GM23338 (cell line): ENCODE measurements around the gene THEM5. TPM values are rescaled to one million over a fixed set of nuclear protein-coding genes. Genes with fewer than 3 reads are reported as not detected.
A peak's percentile ranks its signal among the peaks of the same experiment; 100 is the strongest.

Experiments
- ATAC-seq: fragments of 200-7000 bp; cut with Tn5 transposase; 3 replicates; pipeline ENCODE4 v1.9.1; 2020
- DNase-seq: peaks from one replicate; pipeline ENCODE4 v3.0.0-alpha.2; 2015; ENCODE audit warnings: low spot score
- H2AFZ ChIP-seq: fragments of 200-600 bp; sonication (generic); 2 replicates; pipeline ENCODE4 v1.8.0; 2016; ENCODE audit warnings: antibody characterized with exemption, mild to moderate bottlenecking, moderate library complexity
- H3F3A ChIP-seq: fragments of 200-600 bp; sonication (generic); replicated peaks from 2 replicates; pipeline ENCODE4 v1.8.0; 2017; ENCODE audit warnings: antibody characterized with exemption, mixed run types, low read depth
- H3K27ac ChIP-seq: fragments of 200-600 bp; sonication (generic); 2 replicates; pipeline ENCODE4 v1.6.1; 2016; ENCODE audit warnings: low read depth
- H3K27me3 ChIP-seq: fragments of 200-600 bp; sonication (generic); 2 replicates; pipeline ENCODE4 v1.8.0; 2016; ENCODE audit warnings: mild to moderate bottlenecking, mixed run types, moderate library complexity; ENCODE audit not compliant: insufficient read depth
- H3K36me3 ChIP-seq: fragments of 200-600 bp; sonication (generic); 2 replicates; pipeline ENCODE4 v1.8.0; 2016; ENCODE audit warnings: mild to moderate bottlenecking; ENCODE audit not compliant: insufficient read depth
- H3K4me1 ChIP-seq: fragments of 200-600 bp; sonication (generic); 2 replicates; pipeline ENCODE4 v1.8.0; 2016; ENCODE audit warnings: mild to moderate bottlenecking, moderate library complexity; ENCODE audit not compliant: insufficient read depth
- H3K4me2 ChIP-seq: fragments of 200-600 bp; sonication (generic); 2 replicates; pipeline ENCODE4 v1.7.1; 2017; ENCODE audit warnings: mixed run types
- H3K4me3 ChIP-seq: fragments of 200-600 bp; sonication (generic); 2 replicates; pipeline ENCODE4 v1.6.1; 2016; ENCODE audit warnings: mixed run types
- H3K79me2 ChIP-seq: fragments of 200-600 bp; sonication (generic); replicated peaks from 2 replicates; pipeline ENCODE4 v1.8.0; 2017; ENCODE audit warnings: mild to moderate bottlenecking; ENCODE audit not compliant: insufficient read depth
- H3K9me2 ChIP-seq: fragments of 200-600 bp; sonication (generic); 2 replicates; pipeline ENCODE4 v1.8.0; 2017; ENCODE audit not compliant: insufficient read depth
- H4K20me1 ChIP-seq: fragments of 200-600 bp; sonication (generic); replicated peaks from 2 replicates; pipeline ENCODE4 v1.8.0; 2017; ENCODE audit warnings: mild to moderate bottlenecking; ENCODE audit not compliant: insufficient read depth
- H3K27ac Mint-ChIP-seq: 2 replicates; pipeline ENCODE4 v1.8.0; 2020; ENCODE audit warnings: inconsistent platforms, mild to moderate bottlenecking, moderate library complexity, mixed read lengths
- H3K27me3 Mint-ChIP-seq: 3 replicates; pipeline ENCODE4 v1.8.0; 2022; ENCODE audit warnings: low read depth, mild to moderate bottlenecking, moderate library complexity, mixed read lengths, inconsistent platforms; ENCODE audit not compliant: insufficient read depth, poor library complexity
- H3K36me3 Mint-ChIP-seq: 3 replicates; pipeline ENCODE4 v1.8.0; 2021; ENCODE audit warnings: low read depth, mild to moderate bottlenecking, inconsistent platforms, moderate library complexity, mixed read lengths
- H3K4me1 Mint-ChIP-seq: 3 replicates; pipeline ENCODE4 v1.8.0; 2020; ENCODE audit warnings: mild to moderate bottlenecking, inconsistent platforms, mixed read lengths
- H3K4me3 Mint-ChIP-seq: 3 replicates; pipeline ENCODE4 v1.8.0; 2021; ENCODE audit warnings: moderate library complexity, mild to moderate bottlenecking, inconsistent platforms, mixed read lengths
- H3K9me3 Mint-ChIP-seq: 3 replicates; pipeline ENCODE4 v1.8.0; 2020; ENCODE audit warnings: moderate library complexity, mild to moderate bottlenecking, inconsistent platforms, mixed read lengths
- CREB1 ChIP-seq: fragments of 250-450 bp; sonication (Bioruptor Pico); IDR thresholded peaks from 2 replicates; pipeline ENCODE4 v1.5.0; 2020; ENCODE audit warnings: low read depth, mild to moderate bottlenecking, moderate library complexity
- ETS1 ChIP-seq: IDR thresholded peaks from 2 replicates; pipeline ENCODE4 v1.6.1; 2016; ENCODE audit warnings: antibody characterized with exemption
- EZH2 ChIP-seq: fragments of 200-600 bp; sonication (generic); IDR thresholded peaks from one replicate; pipeline ENCODE4 v1.8.0; 2017; ENCODE audit warnings: antibody characterized with exemption, mild to moderate bottlenecking, low read depth; ENCODE audit not compliant: unreplicated experiment
- EZH2phosphoT487 ChIP-seq: fragments of 200-600 bp; sonication (generic); IDR thresholded peaks from one replicate; pipeline ENCODE4 v1.8.1; 2018; ENCODE audit warnings: antibody characterized with exemption; ENCODE audit not compliant: unreplicated experiment
- JUNB ChIP-seq: IDR thresholded peaks from one replicate; pipeline ENCODE4 v1.6.1; 2016; ENCODE audit warnings: antibody characterized with exemption; ENCODE audit not compliant: unreplicated experiment
- NANOG ChIP-seq: IDR thresholded peaks from 2 replicates; pipeline ENCODE4 v1.6.1; 2016; ENCODE audit warnings: antibody characterized with exemption, borderline replicate concordance
- POLR2AphosphoS5 ChIP-seq: IDR thresholded peaks from 2 replicates; pipeline ENCODE4 v1.6.1; 2016; ENCODE audit warnings: antibody characterized with exemption, low read depth
- REST ChIP-seq: IDR thresholded peaks from one replicate; pipeline ENCODE4 v1.6.1; 2018; ENCODE audit warnings: antibody characterized with exemption; ENCODE audit not compliant: unreplicated experiment
- STAT1 ChIP-seq: IDR thresholded peaks from one replicate; pipeline ENCODE4 v1.6.1; 2016; ENCODE audit warnings: antibody characterized with exemption; ENCODE audit not compliant: unreplicated experiment
- ZNF114 ChIP-seq: fragments of 250-450 bp; sonication (Bioruptor Pico); IDR thresholded peaks from 2 replicates; pipeline ENCODE4 v1.5.0; 2020; ENCODE audit warnings: mild to moderate bottlenecking, moderate library complexity
- ZNF331 ChIP-seq: fragments of 250-450 bp; sonication (Bioruptor Pico); IDR thresholded peaks from 2 replicates; pipeline ENCODE4 v1.5.0; 2020; ENCODE audit warnings: low read depth, mild to moderate bottlenecking, moderate library complexity
- polyA plus RNA-seq: library from polyadenylated mRNA; unstranded; fragments of >200 nt; fragmentation: Nextera tagmentation; extraction: Ambion mirVana; gene quantifications from 2 replicates; pipeline ENCODE4 v1.2.1, GENCODE V29; 2016
- total RNA-seq: library from RNA; depleted of rRNA; stranded (reverse); fragments of >200 nt; shearing (Covaris generic); gene quantifications from 2 replicates; pipeline ENCODE4 v1.2.3, GENCODE V29; 2014

THEM5 gene
- total and polyA plus RNA-seq, 2 experiments from 2014 or later = not detected

- Mint-ChIP-seq H3K4me1 (peaks cover 25% of the 10 kb centered on the region), H3K27ac (no peak overlapping the region), H3K27me3 (peaks cover 33% of the 10 kb centered on the region), H3K36me3 (no peaks in the 10 kb centered on the region), H3K9me3 (peaks cover 4% of the 10 kb centered on the region; the same call in 2 of the 3 replicates), H3K4me3 (peak overlapping the region; percentile 72)
- Histone ChIP-seq H3K36me3 (no peaks in the 10 kb centered on the region), H2AFZ (peak overlapping the region; percentile 85), H3K27ac (no peak overlapping the region), H3K4me2 (peak overlapping the region; percentile 96), H3K27me3 (peaks cover 44% of the 10 kb centered on the region), H3K4me1 (peaks cover 21% of the 10 kb centered on the region), H3F3A (peaks cover 5% of the 10 kb centered on the region; the same call in 1 of the 2 replicates), H3K9me2 (no peaks in the 10 kb centered on the region), H3K4me3 (peak overlapping the region; percentile 84), H3K79me2 (no peaks in the 10 kb centered on the region), H4K20me1 (no peaks in the 10 kb centered on the region)
- ATAC-seq (no peak), DNase-seq (peak; percentile 43)
- peak; percentile 41 for TF ChIP-seq EZH2
- no peak for TF ChIP-seq POLR2AphosphoS5
- TF ChIP-seq ZNF331 (CRISPR knock-in tag) = no peak
These were observed 15.7 kb downstream of the THEM5 start for GRCh38 chr1:151837884-151838221.

GRCh38 chr1:151837197-151837596 is 16.3 kb downstream of the THEM5 start:
- peak overlapping the region; percentile 84 for H3K4me3 ChIP-seq
- peaks cover 27% of the 10 kb centered on the region for H3K4me1 Mint-ChIP-seq
- H3K27ac ChIP-seq = no peak overlapping the region
- TF ChIP-seq ZNF114 (CRISPR knock-in tag) = no peak
- no peaks in the 10 kb centered on the region for H3K36me3 ChIP-seq
- H3K79me2 ChIP-seq = no peaks in the 10 kb centered on the region
- H3K27me3 Mint-ChIP-seq = peaks cover 33% of the 10 kb centered on the region
- H3K9me2 ChIP-seq = no peaks in the 10 kb centered on the region
- peaks cover 21% of the 10 kb centered on the region for H3K4me1 ChIP-seq
- H3K9me3 Mint-ChIP-seq = peaks cover 4% of the 10 kb centered on the region; the same call in 2 of the 3 replicates
- peak overlapping the region; percentile 72 for H3K4me3 Mint-ChIP-seq
- ATAC-seq (no peak), DNase-seq (no peak)
- H3K4me2 ChIP-seq = peak overlapping the region; percentile 96
- peaks cover 5% of the 10 kb centered on the region; the same call in 1 of the 2 replicates for H3F3A ChIP-seq
- H3K27me3 ChIP-seq = peaks cover 42% of the 10 kb centered on the region
- no peaks in the 10 kb centered on the region for H4K20me1 ChIP-seq
- H3K27ac Mint-ChIP-seq = no peak overlapping the region
- H3K36me3 Mint-ChIP-seq = no peaks in the 10 kb centered on the region
- H2AFZ ChIP-seq = no peak overlapping the region

- TF ChIP-seq POLR2AphosphoS5 = no peak
- no peak for TF ChIP-seq ZNF331 (CRISPR knock-in tag)
- TF ChIP-seq CREB1 = no peak
- no peak for TF ChIP-seq NANOG
- no peak for TF ChIP-seq ETS1
- no peak for TF ChIP-seq JUNB
- TF ChIP-seq STAT1 = no peak
- TF ChIP-seq REST = no peak
- no peak for TF ChIP-seq EZH2
- no peak for TF ChIP-seq EZH2phosphoT487
- no peaks in the 10 kb centered on the region for H3K79me2 ChIP-seq
- Mint-ChIP-seq H3K4me3 (no peak overlapping the region), H3K36me3 (no peaks in the 10 kb centered on the region; the same call in 2 of the 3 replicates), H3K4me1 (peaks cover 30% of the 10 kb centered on the region), H3K27me3 (peaks cover 33% of the 10 kb centered on the region), H3K9me3 (peaks cover 4% of the 10 kb centered on the region; the same call in 2 of the 3 replicates), H3K27ac (no peak overlapping the region)
- peaks cover 30% of the 10 kb centered on the region for H3K27me3 ChIP-seq
- no peaks in the 10 kb centered on the region for H4K20me1 ChIP-seq
- peaks cover 21% of the 10 kb centered on the region for H3K4me1 ChIP-seq
- no peak overlapping the region for H3K4me3 ChIP-seq
- no peaks in the 10 kb centered on the region for H3K36me3 ChIP-seq
- ATAC-seq = no peak
- H2AFZ ChIP-seq = no peak overlapping the region
- peaks cover 5% of the 10 kb centered on the region; the same call in 1 of the 2 replicates for H3F3A ChIP-seq
- no peak overlapping the region for H3K4me2 ChIP-seq
- H3K27ac ChIP-seq = no peak overlapping the region
- no peak for DNase-seq
- no peaks in the 10 kb centered on the region for H3K9me2 ChIP-seq
These were observed 17.9 kb downstream of the THEM5 start for GRCh38 chr1:151835596-151835995.
